SU-DHL-6 (cell line): ENCODE measurements around the gene SNX13.

Source experiments
- EZH2phosphoT487 ChIP-seq: fragments of 200-600 bp; sonication (generic), shearing (Covaris generic); conservative IDR thresholded peaks from 2 replicates; pipeline ENCODE4 v1.6.1; 2018; ENCODE audit warnings: mild to moderate bottlenecking, antibody characterized with exemption, low read length, moderate library complexity, mixed read lengths
- TF ChIP-seq, protein P1 (sequence below): fragments of 200-600 bp; sonication (generic); IDR thresholded peaks from one replicate; pipeline ENCODE4 v1.5.1; 2017; ENCODE audit warnings: antibody characterized with exemption, mild to moderate bottlenecking, low read length, moderate library complexity; ENCODE audit not compliant: insufficient read depth, poor library complexity, severe bottlenecking

DNA sequence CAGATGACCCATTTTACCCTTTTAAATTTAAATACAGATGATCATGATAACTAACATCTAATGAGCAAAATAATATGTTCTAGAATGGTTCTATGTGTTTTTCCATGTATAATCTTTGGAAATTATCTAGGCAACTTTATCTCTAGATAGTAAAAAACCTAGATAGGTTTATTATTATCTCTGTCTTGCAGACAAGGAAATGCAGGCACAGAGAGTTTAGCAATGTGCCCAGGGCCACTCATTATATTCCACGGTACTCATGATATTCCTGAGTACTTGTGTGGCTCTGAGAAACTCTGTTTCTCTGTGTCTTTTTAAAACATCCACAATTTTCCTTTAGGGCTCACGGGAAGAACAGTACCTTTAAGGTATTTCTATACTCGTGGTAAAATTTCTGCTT is 26.4 kb upstream of the SNX13 start:
- TF ChIP-seq, protein P1, sequence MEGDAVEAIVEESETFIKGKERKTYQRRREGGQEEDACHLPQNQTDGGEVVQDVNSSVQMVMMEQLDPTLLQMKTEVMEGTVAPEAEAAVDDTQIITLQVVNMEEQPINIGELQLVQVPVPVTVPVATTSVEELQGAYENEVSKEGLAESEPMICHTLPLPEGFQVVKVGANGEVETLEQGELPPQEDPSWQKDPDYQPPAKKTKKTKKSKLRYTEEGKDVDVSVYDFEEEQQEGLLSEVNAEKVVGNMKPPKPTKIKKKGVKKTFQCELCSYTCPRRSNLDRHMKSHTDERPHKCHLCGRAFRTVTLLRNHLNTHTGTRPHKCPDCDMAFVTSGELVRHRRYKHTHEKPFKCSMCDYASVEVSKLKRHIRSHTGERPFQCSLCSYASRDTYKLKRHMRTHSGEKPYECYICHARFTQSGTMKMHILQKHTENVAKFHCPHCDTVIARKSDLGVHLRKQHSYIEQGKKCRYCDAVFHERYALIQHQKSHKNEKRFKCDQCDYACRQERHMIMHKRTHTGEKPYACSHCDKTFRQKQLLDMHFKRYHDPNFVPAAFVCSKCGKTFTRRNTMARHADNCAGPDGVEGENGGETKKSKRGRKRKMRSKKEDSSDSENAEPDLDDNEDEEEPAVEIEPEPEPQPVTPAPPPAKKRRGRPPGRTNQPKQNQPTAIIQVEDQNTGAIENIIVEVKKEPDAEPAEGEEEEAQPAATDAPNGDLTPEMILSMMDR = no peak
- no peak for TF ChIP-seq EZH2phosphoT487
